Neural crest cell (in vitro differentiated cells): ENCODE measurements around the gene CEMIP. TPM values are rescaled to one million over a fixed set of nuclear protein-coding genes. Genes with fewer than 3 reads are reported as not detected.

Experiments used
- DNase-seq: peaks from one replicate; pipeline ENCODE4 v3.0.0; 2021; ENCODE audit warnings: low read depth, mixed read lengths, low spot score
- H3K27ac Mint-ChIP-seq: one replicate; pipeline ENCODE4 v1.8.0; 2021; ENCODE audit warnings: mild to moderate bottlenecking, mixed read lengths; ENCODE audit not compliant: unreplicated experiment
- H3K27me3 Mint-ChIP-seq: 2 replicates; pipeline ENCODE4 v1.8.0; 2021; ENCODE audit warnings: low read depth, mild to moderate bottlenecking, mixed read lengths
- H3K36me3 Mint-ChIP-seq: 2 replicates; pipeline ENCODE4 v1.8.0; 2021; ENCODE audit warnings: low read depth, mild to moderate bottlenecking, mixed read lengths
- H3K4me1 Mint-ChIP-seq: 2 replicates; pipeline ENCODE4 v1.8.0; 2021; ENCODE audit warnings: mixed read lengths
- H3K4me3 Mint-ChIP-seq: one replicate; pipeline ENCODE4 v1.8.0; 2021; ENCODE audit warnings: mild to moderate bottlenecking, mixed read lengths
- H3K9me3 Mint-ChIP-seq: 2 replicates; pipeline ENCODE4 v1.8.0; 2021; ENCODE audit warnings: mixed read lengths
- total RNA-seq: library from RNA; stranded (reverse); gene quantifications from 2 replicates; pipeline ENCODE4 v1.2.1, GENCODE V29; 2021
- TF ChIP-seq, protein P1 (sequence below): fragments of 200-600 bp; sonication (generic); conservative IDR thresholded peaks from 2 replicates; pipeline ENCODE4 v1.5.0; 2021; ENCODE audit warnings: antibody characterized with exemption, mild to moderate bottlenecking

Gene CEMIP
- total RNA-seq, 1 donor from 2014 or later: 0.33 TPM

DNA sequence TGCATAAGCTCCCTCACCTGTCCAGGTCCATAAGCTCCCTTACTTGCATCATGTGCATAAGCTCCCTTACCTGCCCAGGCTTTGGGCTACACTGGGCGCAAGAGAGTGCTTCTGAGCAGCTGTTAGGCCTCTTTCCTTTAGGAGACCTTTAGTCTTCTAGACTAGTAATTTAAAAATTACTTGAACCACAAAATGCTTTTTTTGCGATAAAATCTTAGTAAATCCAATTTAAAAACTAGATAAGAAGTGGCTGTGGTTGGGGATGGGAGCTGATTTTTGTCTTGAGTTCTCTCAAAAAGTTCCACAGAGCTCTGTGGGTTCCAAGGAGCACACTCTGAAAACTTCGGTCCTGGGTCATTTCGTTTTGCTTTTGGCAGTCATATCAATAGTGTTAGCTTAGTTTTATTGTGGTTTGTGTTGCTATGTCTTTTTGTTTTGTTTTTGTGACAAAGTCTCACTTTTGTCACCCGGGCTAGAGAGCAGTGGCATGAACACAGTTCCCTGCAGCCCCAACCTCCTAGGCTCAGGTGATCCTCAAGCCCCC, 6.7 kb downstream of the CEMIP start:
- Mint-ChIP-seq H3K4me3 (no peak overlapping the region), H3K4me1 (no peaks in the 10 kb centered on the region), H3K27ac (no peak overlapping the region), H3K36me3 (no peaks in the 10 kb centered on the region), H3K9me3 (no peaks in the 10 kb centered on the region), H3K27me3 (peaks cover 67% of the 10 kb centered on the region)
- DNase-seq: no peak
- TF ChIP-seq, protein P1, sequence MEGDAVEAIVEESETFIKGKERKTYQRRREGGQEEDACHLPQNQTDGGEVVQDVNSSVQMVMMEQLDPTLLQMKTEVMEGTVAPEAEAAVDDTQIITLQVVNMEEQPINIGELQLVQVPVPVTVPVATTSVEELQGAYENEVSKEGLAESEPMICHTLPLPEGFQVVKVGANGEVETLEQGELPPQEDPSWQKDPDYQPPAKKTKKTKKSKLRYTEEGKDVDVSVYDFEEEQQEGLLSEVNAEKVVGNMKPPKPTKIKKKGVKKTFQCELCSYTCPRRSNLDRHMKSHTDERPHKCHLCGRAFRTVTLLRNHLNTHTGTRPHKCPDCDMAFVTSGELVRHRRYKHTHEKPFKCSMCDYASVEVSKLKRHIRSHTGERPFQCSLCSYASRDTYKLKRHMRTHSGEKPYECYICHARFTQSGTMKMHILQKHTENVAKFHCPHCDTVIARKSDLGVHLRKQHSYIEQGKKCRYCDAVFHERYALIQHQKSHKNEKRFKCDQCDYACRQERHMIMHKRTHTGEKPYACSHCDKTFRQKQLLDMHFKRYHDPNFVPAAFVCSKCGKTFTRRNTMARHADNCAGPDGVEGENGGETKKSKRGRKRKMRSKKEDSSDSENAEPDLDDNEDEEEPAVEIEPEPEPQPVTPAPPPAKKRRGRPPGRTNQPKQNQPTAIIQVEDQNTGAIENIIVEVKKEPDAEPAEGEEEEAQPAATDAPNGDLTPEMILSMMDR: no peak

DNA sequence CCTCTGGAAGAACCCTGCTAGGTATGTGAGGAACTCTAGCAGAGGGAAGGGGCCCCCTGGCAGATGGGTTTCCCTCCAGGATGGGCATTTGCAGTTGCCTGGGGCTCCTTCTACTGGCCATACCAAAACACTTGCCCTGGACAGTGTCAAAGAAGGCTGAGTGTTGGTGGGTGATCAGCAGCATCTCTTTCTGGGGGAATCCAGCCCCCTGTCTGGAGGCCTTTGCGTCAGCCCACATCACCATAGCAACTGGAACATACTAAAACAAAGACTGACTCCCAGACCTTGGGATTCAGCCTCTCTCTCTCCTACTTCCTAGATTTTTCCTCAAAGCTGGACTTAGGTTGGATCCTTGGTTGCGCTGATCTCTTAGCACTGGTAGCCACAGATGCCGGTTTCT, 8.1 kb downstream of the CEMIP start:
- no peaks in the 10 kb centered on the region for H3K36me3 Mint-ChIP-seq
- TF ChIP-seq, protein P1: no peak
- H3K9me3 Mint-ChIP-seq: no peaks in the 10 kb centered on the region
- DNase-seq: no peak
- H3K4me1 Mint-ChIP-seq: no peaks in the 10 kb centered on the region
- no peak overlapping the region for H3K4me3 Mint-ChIP-seq
- H3K27ac Mint-ChIP-seq: no peak overlapping the region
- H3K27me3 Mint-ChIP-seq: peaks cover 67% of the 10 kb centered on the region

DNA sequence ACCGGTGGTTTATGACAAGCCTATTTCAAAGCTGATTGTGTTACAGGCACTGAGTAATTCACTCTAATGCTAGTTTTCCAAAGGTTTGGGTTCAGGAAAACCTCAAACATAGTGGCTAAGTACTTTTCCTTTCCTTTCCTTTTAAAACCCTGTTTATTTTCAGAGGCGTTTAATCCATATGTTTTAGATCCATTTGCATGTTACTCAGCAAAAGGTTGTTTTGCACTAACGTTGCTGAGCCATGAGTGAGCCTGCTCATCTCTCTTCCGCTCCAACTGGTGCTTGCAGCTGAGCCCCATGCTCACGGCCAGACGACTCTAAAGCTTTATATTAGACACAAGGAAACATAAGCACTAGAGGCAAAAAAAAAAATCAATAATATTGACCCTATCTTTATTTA, 9.4 kb downstream of the CEMIP start:
- Mint-ChIP-seq H3K27ac (no peak overlapping the region), H3K4me1 (no peaks in the 10 kb centered on the region), H3K27me3 (peaks cover 66% of the 10 kb centered on the region), H3K36me3 (no peaks in the 10 kb centered on the region), H3K4me3 (no peak overlapping the region), H3K9me3 (no peaks in the 10 kb centered on the region)
- DNase-seq: no peak
- TF ChIP-seq, protein P1: no peak

DNA sequence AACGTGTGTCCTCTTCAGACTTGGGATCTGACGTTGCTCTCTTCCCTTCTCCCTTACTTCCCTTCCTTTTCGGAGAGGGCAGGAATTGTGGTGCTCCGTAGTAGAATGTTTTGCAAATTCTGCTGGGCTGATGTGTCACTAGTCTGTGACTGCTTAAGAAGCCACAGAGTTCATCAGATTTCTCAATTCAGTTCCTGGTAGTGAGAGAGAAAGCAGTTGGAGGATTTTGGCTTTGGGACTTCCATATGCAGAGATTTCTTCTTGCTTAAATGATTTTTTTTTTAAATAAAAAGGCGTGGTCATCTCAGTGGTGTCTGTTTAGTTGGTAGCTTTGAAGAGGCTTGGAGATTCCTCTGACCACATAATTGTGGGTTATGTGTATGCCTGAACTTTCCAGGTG, 10.1 kb downstream of the CEMIP start:
- no peaks in the 10 kb centered on the region for H3K4me1 Mint-ChIP-seq
- TF ChIP-seq, protein P1: no peak
- peaks cover 65% of the 10 kb centered on the region for H3K27me3 Mint-ChIP-seq
- no peak overlapping the region for H3K27ac Mint-ChIP-seq
- no peak for DNase-seq
- no peaks in the 10 kb centered on the region for H3K36me3 Mint-ChIP-seq
- H3K4me3 Mint-ChIP-seq: no peak overlapping the region
- H3K9me3 Mint-ChIP-seq: no peaks in the 10 kb centered on the region

DNA sequence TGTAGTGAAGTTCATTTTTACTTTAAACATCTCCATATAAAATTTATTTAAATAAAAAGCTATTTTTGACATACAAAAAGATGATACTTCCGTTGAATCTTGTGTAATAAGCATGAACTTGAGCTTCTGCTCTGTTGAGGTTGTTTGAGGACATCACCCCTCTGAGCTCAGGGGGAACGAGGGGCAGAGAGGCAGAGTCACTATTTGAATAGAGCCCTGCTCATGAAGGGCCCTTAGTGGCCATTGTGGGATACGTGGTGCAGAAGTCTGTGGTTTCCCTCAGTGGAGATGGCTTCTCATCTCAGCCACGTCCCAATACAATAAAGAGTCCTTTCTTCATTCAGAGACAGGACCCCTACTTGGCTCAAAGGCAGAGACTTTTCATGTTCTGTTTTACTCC, 10.6 kb downstream of the CEMIP start:
- Mint-ChIP-seq H3K27me3 (peaks cover 63% of the 10 kb centered on the region), H3K4me1 (no peaks in the 10 kb centered on the region), H3K36me3 (no peaks in the 10 kb centered on the region), H3K4me3 (no peak overlapping the region), H3K9me3 (no peaks in the 10 kb centered on the region), H3K27ac (no peak overlapping the region)
- TF ChIP-seq, protein P1: no peak
- no peak for DNase-seq
